ENCODE measurements around the gene RTF1.

RTF1 gene

DNA sequence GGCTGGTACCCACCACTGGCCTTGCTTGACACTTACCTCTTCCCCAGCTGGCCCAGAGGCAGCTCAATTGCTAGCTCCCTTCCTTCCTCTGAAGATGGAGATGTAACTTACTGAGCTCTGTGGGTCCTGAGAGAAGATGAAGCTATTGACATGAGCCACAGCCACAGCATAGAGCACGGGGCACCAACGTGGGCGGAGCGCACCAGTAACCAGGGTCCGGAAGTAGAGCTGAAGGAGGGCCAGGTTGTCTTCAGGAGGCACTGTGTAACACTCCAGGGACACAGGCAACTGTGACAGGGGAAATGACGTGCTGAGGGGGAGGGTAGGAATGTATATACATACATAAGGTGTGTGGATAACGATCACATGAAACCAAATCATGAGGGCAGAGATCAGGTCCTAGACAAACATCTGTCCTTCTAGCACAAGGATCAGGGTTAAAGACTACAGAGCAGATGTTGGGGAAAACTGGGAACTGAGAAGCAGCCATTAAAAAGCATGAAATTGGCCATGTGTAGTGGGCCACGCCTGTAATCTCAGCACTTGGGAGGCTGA, 101.1 kb downstream of the RTF1 start:
- in situ Hi-C loops (cut with HindIII; ENCODE audit: low sequenced_read_pairs) = no loop called here
- no peak overlapping the region for H3K4me3 ChIP-seq (ENCODE audit: low read depth, low read length)
- no peak for DNase-seq (ENCODE audit: low read depth)
- TF ChIP-seq, protein P1, sequence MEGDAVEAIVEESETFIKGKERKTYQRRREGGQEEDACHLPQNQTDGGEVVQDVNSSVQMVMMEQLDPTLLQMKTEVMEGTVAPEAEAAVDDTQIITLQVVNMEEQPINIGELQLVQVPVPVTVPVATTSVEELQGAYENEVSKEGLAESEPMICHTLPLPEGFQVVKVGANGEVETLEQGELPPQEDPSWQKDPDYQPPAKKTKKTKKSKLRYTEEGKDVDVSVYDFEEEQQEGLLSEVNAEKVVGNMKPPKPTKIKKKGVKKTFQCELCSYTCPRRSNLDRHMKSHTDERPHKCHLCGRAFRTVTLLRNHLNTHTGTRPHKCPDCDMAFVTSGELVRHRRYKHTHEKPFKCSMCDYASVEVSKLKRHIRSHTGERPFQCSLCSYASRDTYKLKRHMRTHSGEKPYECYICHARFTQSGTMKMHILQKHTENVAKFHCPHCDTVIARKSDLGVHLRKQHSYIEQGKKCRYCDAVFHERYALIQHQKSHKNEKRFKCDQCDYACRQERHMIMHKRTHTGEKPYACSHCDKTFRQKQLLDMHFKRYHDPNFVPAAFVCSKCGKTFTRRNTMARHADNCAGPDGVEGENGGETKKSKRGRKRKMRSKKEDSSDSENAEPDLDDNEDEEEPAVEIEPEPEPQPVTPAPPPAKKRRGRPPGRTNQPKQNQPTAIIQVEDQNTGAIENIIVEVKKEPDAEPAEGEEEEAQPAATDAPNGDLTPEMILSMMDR (IDR thresholded peaks at IDR 0.05; ENCODE audit: low read depth, low read length, missing control alignments) = no peak

DNA sequence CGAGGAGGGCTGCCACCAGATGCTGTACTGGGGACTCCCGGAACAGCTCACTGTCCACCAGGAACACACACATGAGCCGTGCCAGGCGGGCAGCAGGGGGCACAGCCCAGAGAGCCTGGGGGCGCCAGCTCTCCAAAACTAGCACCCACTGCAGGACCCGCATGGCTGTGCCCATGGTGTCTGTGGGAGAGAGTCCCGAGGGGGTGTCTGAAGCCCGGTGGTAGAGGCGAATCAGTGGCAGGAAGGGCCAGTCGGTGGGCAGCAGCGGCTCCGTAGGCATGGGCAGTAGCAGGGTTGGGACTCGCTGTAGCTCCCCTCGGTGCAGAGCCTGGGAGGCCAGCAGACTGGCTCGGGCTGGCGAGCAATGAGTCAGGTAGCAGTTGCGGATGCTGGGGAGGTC, 103.7 kb downstream of the RTF1 start:
- in situ Hi-C loops (cut with HindIII; ENCODE audit: low sequenced_read_pairs) = no loop called here
- H3K4me3 ChIP-seq (ENCODE audit: low read depth, low read length) = no peak overlapping the region
- TF ChIP-seq, protein P1 (IDR thresholded peaks at IDR 0.05; ENCODE audit: low read depth, low read length, missing control alignments) = no peak
- no peak for DNase-seq (ENCODE audit: low read depth)

DNA sequence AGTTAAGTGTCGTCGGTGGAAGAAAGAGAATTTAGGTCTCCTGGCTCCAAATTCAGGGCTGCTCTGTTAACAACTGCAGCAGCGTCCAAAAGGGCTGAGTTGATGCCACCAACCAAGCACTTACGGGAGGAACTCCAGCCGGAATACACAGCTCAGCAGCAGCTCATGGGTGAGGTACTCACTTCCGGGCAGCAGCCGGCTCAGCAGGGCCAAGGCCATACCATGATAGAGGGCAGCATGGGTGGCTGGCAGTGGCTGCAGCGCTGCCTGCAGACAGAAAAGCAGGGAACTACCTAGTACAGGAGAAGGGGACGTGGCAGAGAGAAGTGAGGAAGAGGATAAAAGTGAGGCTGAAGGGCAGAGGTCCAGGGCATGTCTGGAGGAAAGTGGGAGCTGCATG, 104.7 kb downstream of the RTF1 start:
- in situ Hi-C loops (cut with HindIII; ENCODE audit: low sequenced_read_pairs) = no loop called here
- TF ChIP-seq, protein P1 (IDR thresholded peaks at IDR 0.05; ENCODE audit: low read depth, low read length, missing control alignments) = no peak
- H3K4me3 ChIP-seq (ENCODE audit: low read depth, low read length) = no peak overlapping the region
- DNase-seq (ENCODE audit: low read depth) = no peak

DNA sequence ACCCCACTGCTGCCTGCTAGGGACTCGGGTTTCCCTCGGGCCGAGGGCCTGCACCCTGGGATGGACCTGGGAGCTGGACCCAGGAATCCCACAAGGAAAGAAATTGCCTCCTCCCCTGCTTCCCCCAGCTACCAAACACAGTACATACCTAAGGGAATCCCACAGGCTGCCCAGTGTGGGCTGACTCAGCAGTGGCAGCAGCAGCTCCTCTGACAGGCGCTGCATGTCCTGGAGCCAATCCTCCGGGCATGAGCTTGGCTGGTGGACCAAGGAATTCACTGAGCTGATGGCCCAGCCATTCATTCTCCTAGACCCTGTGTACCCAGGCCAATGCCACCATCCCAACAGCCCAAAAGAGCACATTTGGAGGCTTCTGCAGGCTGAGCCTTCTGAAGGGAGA, 106.2 kb downstream of the RTF1 start:
- no peak overlapping the region for H3K4me3 ChIP-seq (ENCODE audit: low read depth, low read length)
- in situ Hi-C loops (cut with HindIII; ENCODE audit: low sequenced_read_pairs) = no loop called here
- TF ChIP-seq, protein P1 (IDR thresholded peaks at IDR 0.05; ENCODE audit: low read depth, low read length, missing control alignments) = no peak
- DNase-seq (ENCODE audit: low read depth) = no peak

DNA sequence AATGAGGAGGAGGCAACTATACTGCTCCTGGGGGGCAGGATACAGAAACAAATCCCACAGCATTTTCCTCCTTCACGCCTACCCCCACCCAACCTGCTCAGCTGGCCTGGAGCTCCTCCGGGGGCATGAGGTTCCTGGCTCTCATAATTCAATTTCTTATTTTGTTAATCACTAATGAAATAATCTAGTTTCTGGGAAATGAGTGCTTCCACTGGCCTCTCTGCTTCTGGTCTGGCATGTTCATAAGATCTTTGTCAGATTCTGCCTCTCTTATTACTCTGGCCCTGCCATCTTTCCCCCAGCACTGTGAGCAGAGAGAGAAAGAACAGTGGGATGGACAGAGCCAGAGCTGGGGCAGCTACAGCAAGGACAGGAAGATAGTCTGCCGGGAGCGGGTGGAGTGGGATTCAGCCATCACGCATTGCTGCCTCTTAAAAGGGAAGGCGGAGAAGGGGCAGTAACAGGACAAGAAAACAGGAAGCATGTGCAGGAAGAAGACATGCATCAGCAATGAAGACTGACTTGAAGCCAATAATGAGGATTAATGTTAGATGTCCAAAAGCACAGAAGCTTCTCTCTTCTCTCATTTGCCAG, 113.6 kb downstream of the RTF1 start:
- in situ Hi-C loops (cut with HindIII; ENCODE audit: low sequenced_read_pairs) = no loop called here
- no peak for DNase-seq (ENCODE audit: low read depth)
- TF ChIP-seq, protein P1 (IDR thresholded peaks at IDR 0.05; ENCODE audit: low read depth, low read length, missing control alignments) = no peak
- no peak overlapping the region for H3K4me3 ChIP-seq (ENCODE audit: low read depth, low read length)

Measured in astrocyte of the cerebellum (primary cell).